Keratinocyte (primary cell): ENCODE measurements around the gene ZNF333. TPM values are rescaled to one million over a fixed set of nuclear protein-coding genes. Genes with fewer than 3 reads are reported as not detected.

Experiments used
- DNase-seq: peaks from one replicate; pipeline ENCODE4 v3.0.0-alpha.2; 2011; ENCODE audit warnings: low read depth, missing footprints, low spot score
- FAIRE-seq: peaks from 2 replicates; lab custom pipeline; 2011; peaks lifted over from hg19 to GRCh38; lab: Jason Lieb, UNC
- H2AFZ ChIP-seq: 2 replicates; pipeline ENCODE4 v1.6.0; 2012; ENCODE audit warnings: low read length, control low read depth, inconsistent platforms; ENCODE audit not compliant: control insufficient read depth
- H3K27ac ChIP-seq: 2 replicates; pipeline ENCODE4 v1.5.1; 2011; ENCODE audit warnings: low read length; ENCODE audit not compliant: control insufficient read depth, insufficient read depth
- H3K27me3 ChIP-seq: 3 replicates; pipeline ENCODE4 v1.6.0; 2011; ENCODE audit warnings: low read length; ENCODE audit not compliant: control insufficient read depth, insufficient read depth; ENCODE audit errors: extremely low read depth
- H3K36me3 ChIP-seq, 2 experiments: 2 replicates in 1 of 2; 3 replicates in 1 of 2; pipeline ENCODE4 v1.5.1; 2011; ENCODE audit warnings: low read length in 2 of 2, mild to moderate bottlenecking in 1 of 2; ENCODE audit not compliant: control insufficient read depth in 2 of 2, insufficient read depth in 2 of 2; ENCODE audit errors: extremely low read depth in 1 of 2
- H3K4me1 ChIP-seq: 3 replicates; pipeline ENCODE4 v1.5.1; 2011; ENCODE audit warnings: low read length; ENCODE audit not compliant: control insufficient read depth, insufficient read depth; ENCODE audit errors: extremely low read depth
- H3K4me2 ChIP-seq: 3 replicates; pipeline ENCODE4 v1.6.0; 2011; ENCODE audit warnings: low read depth, low read length; ENCODE audit not compliant: control insufficient read depth, insufficient read depth; ENCODE audit errors: extremely low read depth
- H3K4me3 ChIP-seq, 3 experiments: fragments of 200-600 bp in 1 of 3; sonication (generic) in 1 of 3; 2 replicates in 2 of 3; 3 replicates in 1 of 3; pipeline ENCODE4 v1.5.1; 2011 to 2016; ENCODE audit warnings: low read length in 3 of 3, mild to moderate bottlenecking in 3 of 3, control low read depth in 2 of 3, inconsistent platforms in 1 of 3, low read depth in 1 of 3, mixed read lengths in 1 of 3, mixed run types in 1 of 3, moderate library complexity in 1 of 3; ENCODE audit not compliant: control insufficient read depth in 2 of 3, insufficient read depth in 2 of 3; ENCODE audit errors: extremely low read depth in 1 of 3
- H3K79me2 ChIP-seq: 2 replicates; pipeline ENCODE4 v1.6.0; 2012; ENCODE audit warnings: low read length; ENCODE audit not compliant: control insufficient read depth, insufficient read depth
- H3K9ac ChIP-seq: 3 replicates; pipeline ENCODE4 v1.6.0; 2011; ENCODE audit warnings: low read length; ENCODE audit not compliant: control insufficient read depth, insufficient read depth; ENCODE audit errors: extremely low read depth
- H3K9me1 ChIP-seq: 3 replicates; pipeline ENCODE4 v1.6.0; 2011; ENCODE audit warnings: low read length; ENCODE audit not compliant: control insufficient read depth, insufficient read depth; ENCODE audit errors: extremely low read depth
- H3K9me3 ChIP-seq: 2 replicates; pipeline ENCODE4 v1.5.1; 2012; ENCODE audit warnings: low read depth, low read length; ENCODE audit not compliant: control insufficient read depth
- H4K20me1 ChIP-seq: 3 replicates; pipeline ENCODE4 v1.6.0; 2011; ENCODE audit warnings: low read length; ENCODE audit not compliant: control insufficient read depth, insufficient read depth; ENCODE audit errors: extremely low read depth
- CTCF ChIP-seq, 3 experiments: IDR thresholded peaks in 1 of 3; conservative IDR thresholded peaks in 1 of 3; optimal IDR thresholded peaks in 1 of 3; 2 replicates in 2 of 3; 3 replicates in 1 of 3; pipeline versions ENCODE3 to v1.5.1; 2011; ENCODE audit warnings: low read length in 3 of 3, mild to moderate bottlenecking in 3 of 3, moderate library complexity in 2 of 3, control low read depth in 1 of 3, inconsistent platforms in 1 of 3; ENCODE audit not compliant: insufficient read depth in 2 of 3; ENCODE audit errors: extremely low read depth in 1 of 3
- EZH2 ChIP-seq: IDR thresholded peaks from one replicate; pipeline ENCODE4 v1.6.1; 2012; ENCODE audit warnings: inconsistent platforms, mild to moderate bottlenecking, low read length, moderate library complexity
- dilution Hi-C: fragments of 300-500 bp; cut with MboI; formaldehyde crosslinking; loops from one replicate; pipeline ENCODE4 v1.7.0; 2020; ENCODE audit warnings: low sequenced_read_pairs; ENCODE audit not compliant: extremely low pct_ligation_motif_present
- polyA plus RNA-seq, 5 experiments: library from polyadenylated mRNA; depleted of rRNA in 3 of 5; stranded (reverse) in 3 of 5; stranded (forward) in 1 of 5; unstranded in 1 of 5; fragments of >200 nt; gene quantifications; 1 replicate in 1 of 5; 2 replicates in 3 of 5; 3 replicates in 1 of 5; pipeline versions ENCODE4 v1.2.1 to v1.2.3, GENCODE V29; 2011 to 2012; ENCODE audit warnings: missing spikeins in 2 of 5, low read depth in 1 of 5, low replicate concordance in 1 of 5

Gene ZNF333
- polyA plus RNA-seq, 1 donor (not counting 4 experiments of a cell fraction or from before 2014, with no cell fraction given) = 3.6 TPM

GRCh38 chr19:14678199-14678598 lies 11.6 kb upstream of the ZNF333 start:
- no peaks in the 10 kb centered on the region for H3K9me3 ChIP-seq
- H3K27ac ChIP-seq = no peak overlapping the region
- H3K4me3 ChIP-seq = no peak overlapping the region
- dilution Hi-C loops = no loop called here
- TF ChIP-seq EZH2 (no peak), CTCF (optimal IDR thresholded peaks at IDR 0.05 in 1 of 3, IDR thresholded peaks at IDR 0.05 in 1 of 3, conservative IDR thresholded peaks at IDR 0.05 in 1 of 3; ENCODE audit: extremely low read depth in 1 of 3, insufficient read depth in 2 of 3, low read length in 3 of 3) (no peak)
- no peaks in the 10 kb centered on the region for H3K27me3 ChIP-seq
- FAIRE-seq = no peak
- DNase-seq = no peak
- no peaks in the 10 kb centered on the region for H3K79me2 ChIP-seq
- H3K4me2 ChIP-seq = no peak overlapping the region
- no peak overlapping the region for H3K9ac ChIP-seq
- no peak overlapping the region for H2AFZ ChIP-seq
- no peaks in the 10 kb centered on the region for H4K20me1 ChIP-seq
- H3K36me3 ChIP-seq = no peaks in the 10 kb centered on the region
- H3K9me1 ChIP-seq = no peaks in the 10 kb centered on the region
- H3K4me1 ChIP-seq = no peaks in the 10 kb centered on the region

GRCh38 chr19:14682084-14682483 lies 7.8 kb upstream of the ZNF333 start:
- Histone ChIP-seq H3K79me2 (no peaks in the 10 kb centered on the region), H3K36me3 (no peaks in the 10 kb centered on the region), H3K27me3 (no peaks in the 10 kb centered on the region), H4K20me1 (no peaks in the 10 kb centered on the region), H2AFZ (no peak overlapping the region), H3K4me2 (no peak overlapping the region), H3K9ac (no peak overlapping the region), H3K9me1 (no peaks in the 10 kb centered on the region), H3K4me3 (no peak overlapping the region), H3K9me3 (no peaks in the 10 kb centered on the region), H3K27ac (no peak overlapping the region), H3K4me1 (no peaks in the 10 kb centered on the region)
- FAIRE-seq (no peak), DNase-seq (no peak)
- TF ChIP-seq CTCF (optimal IDR thresholded peaks at IDR 0.05 in 1 of 3, IDR thresholded peaks at IDR 0.05 in 1 of 3, conservative IDR thresholded peaks at IDR 0.05 in 1 of 3; ENCODE audit: extremely low read depth in 1 of 3, insufficient read depth in 2 of 3, low read length in 3 of 3) (no peak), EZH2 (no peak)
- dilution Hi-C loops = no loop called here
